ENCODE data around the gene SORCS2. TPM values are rescaled to one million over a fixed set of nuclear protein-coding genes. Genes with fewer than 3 reads are reported as not detected.
A peak's percentile ranks its signal among the peaks of the same experiment; 100 is the strongest.

The SORCS2 gene
- total RNA-seq, 1 donor from 2014 or later: 1.2 TPM

- DNase-seq: no peak
- ATAC-seq (ENCODE audit: poor library complexity): no peak
- intact Hi-C loops (cut with DNase I): no loop called here
Observed at GRCh38 chr4:7289589-7289988, 97.3 kb downstream of the SORCS2 start.

GRCh38 chr4:7291372-7292114, 99.2 kb downstream of the SORCS2 start:
- intact Hi-C loops (cut with DNase I): no loop called here
- peak; percentile 75 for DNase-seq
- ATAC-seq (ENCODE audit: poor library complexity): peak; percentile 72

GRCh38 chr4:7293703-7294102, 101.4 kb downstream of the SORCS2 start:
- intact Hi-C loops (cut with DNase I): no loop called here
- DNase-seq (no peak), ATAC-seq (ENCODE audit: poor library complexity) (no peak)

GRCh38 chr4:7294176-7294756, 101.9 kb downstream of the SORCS2 start:
- DNase-seq (peak; percentile 30), ATAC-seq (ENCODE audit: poor library complexity) (no peak)
- intact Hi-C loops (cut with DNase I): no loop called here

- ATAC-seq (ENCODE audit: poor library complexity) (peak; percentile 78), DNase-seq (peak; percentile 75)
- intact Hi-C loops (cut with DNase I): no loop called here
Observed at GRCh38 chr4:7295197-7295910, 103.0 kb downstream of the SORCS2 start.

DNA sequence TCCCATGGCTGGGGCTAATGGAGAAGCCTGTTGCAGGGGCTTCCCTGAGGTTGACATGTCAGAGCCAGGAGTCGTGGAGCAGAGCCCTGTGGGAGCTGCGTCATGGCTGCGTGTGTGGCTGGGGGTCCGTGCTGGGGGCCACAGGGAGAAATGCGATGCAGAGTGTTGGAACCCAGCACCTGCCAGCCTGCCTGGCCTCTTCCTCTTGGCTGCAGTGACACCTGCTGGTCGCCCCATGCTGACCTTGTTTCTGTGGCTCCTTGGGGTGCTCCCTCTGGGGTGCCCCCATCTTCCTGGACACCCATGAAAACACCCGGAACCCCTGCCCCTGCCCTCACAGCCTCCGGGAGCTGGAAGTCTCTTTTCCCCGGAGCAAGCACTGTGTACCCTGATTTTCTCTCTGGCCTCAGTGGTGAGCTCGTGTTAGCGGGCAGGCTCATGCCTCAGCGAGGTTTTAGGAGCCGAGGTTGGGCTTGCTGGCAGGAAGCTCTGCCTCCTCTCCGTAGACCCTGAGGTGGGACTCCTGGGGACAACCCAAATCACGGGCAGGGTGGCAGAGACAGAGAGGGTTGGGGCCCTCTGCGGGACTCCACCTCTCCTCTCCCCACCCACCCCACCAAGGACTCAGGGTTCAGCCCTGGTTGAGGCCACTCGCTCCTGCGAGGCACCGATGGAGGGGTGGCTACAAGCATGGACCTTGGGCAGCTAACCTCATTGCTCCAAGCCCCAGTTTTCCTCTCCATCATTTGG, 103.7 kb downstream of the SORCS2 start:
- peak; percentile 57 for DNase-seq
- peak; percentile 75 for ATAC-seq (ENCODE audit: poor library complexity)
- intact Hi-C loops (cut with DNase I): loop anchor here (2.0 kb wide), 1 partner anchor 103 kb away; the partner anchor contains the start of gene SORCS2

DNA sequence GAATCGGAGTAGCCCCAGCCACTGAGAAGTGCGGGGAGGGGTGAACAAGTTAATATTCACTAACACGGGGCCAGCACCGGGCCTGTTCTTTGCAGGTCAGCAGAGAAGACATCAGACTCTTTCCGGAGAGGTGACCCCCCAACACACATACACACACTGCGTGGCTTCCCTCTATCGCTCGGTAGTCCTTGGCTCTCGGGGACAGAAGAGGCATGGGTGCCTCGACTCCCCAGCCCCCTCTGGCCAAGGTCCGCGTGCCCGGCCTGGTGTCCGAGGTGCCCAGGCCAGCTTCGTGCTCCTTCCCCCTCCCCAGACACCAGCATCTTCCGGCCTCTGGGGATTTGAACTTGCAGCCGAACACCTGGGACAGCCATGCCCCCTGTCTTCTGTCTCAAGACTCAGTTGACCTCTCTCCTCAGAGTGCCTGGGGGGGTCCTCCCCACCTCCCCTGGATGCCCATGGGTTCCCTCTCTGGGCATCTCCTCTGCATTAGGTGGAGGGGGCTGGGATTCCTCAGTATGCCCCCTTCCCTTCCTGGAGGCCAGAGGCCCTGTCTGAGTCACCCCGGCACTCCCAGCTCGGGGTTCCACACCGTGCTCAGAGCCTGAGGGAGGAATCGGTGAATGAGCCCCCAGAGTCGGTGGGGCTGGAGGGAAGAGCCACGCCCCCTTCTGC, 104.5 kb downstream of the SORCS2 start:
- DNase-seq: peak; percentile 28
- intact Hi-C loops (cut with DNase I): loop anchor here (2.0 kb wide), 1 partner anchor 104 kb away; the partner anchor contains the start of gene SORCS2
- no peak for ATAC-seq (ENCODE audit: poor library complexity)

DNA sequence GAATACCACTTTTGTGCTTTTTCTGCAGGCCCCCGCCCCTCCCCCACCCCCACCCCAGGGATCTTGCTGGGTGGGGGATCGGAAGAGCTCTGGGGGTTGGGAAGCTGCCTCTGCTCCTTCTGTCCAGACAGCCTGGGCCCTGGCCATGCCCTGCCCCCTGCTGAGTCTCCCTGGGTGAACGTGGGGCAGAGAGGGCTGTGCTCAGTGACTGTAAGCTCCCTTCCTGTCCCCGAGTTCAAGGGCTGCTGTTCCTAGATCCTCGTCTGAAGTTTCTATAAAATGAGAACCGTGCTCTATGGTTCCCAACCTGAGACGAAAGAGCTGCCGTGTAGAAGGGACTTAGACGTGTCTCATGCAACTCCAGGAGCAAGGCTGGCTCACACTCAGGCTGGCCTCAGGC, 105.0 kb downstream of the SORCS2 start:
- intact Hi-C loops (cut with DNase I): loop anchor here (2.0 kb wide), 1 partner anchor 105 kb away; the partner anchor contains the start of gene SORCS2
- DNase-seq: peak; percentile 29
- no peak for ATAC-seq (ENCODE audit: poor library complexity)

GRCh38 chr4:7297881-7298280, 105.5 kb downstream of the SORCS2 start:
- ATAC-seq (ENCODE audit: poor library complexity): no peak
- intact Hi-C loops (cut with DNase I): loop anchor here (2.0 kb wide), 1 partner anchor 105 kb away; the partner anchor contains the start of gene SORCS2

GRCh38 chr4:7298619-7299009, 106.3 kb downstream of the SORCS2 start:
- peak; percentile 14 for DNase-seq
- intact Hi-C loops (cut with DNase I): no loop called here
- no peak for ATAC-seq (ENCODE audit: poor library complexity)

More at GRCh38 chr4:7297881-7298280, 105.5 kb downstream of the SORCS2 start:
- DNase-seq: peak; percentile 27

GRCh38 chr4:7299010-7299907, 106.9 kb downstream of the SORCS2 start:
- DNase-seq: peak; percentile 21
- intact Hi-C loops (cut with DNase I): no loop called here
- no peak for ATAC-seq (ENCODE audit: poor library complexity)

- intact Hi-C loops (cut with DNase I): no loop called here
- DNase-seq: no peak
- ATAC-seq (ENCODE audit: poor library complexity): no peak
Observed at GRCh38 chr4:7299908-7300710, 107.8 kb downstream of the SORCS2 start.

DNA sequence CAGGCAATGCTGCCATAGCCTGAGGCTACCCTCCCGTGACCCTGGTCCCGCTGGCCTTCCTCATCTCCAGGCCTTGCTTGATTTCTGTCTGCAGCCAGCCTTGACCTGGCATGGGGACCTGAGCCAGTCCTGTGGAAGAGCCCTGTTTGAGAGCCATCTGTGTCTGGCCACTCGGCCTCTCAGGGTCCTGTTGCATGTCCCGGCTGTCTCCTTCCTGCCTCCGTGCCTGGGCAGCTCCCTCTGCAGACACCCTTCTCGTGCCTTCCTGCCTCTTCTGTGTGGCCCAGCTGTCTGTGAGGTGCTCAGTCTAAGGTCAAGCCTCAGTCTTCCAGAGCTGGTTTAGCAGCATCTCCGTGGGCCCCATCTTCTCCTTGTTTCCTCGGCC, 108.4 kb downstream of the SORCS2 start:
- intact Hi-C loops (cut with DNase I): no loop called here
- ATAC-seq (ENCODE audit: poor library complexity) (no peak), DNase-seq (peak; percentile 18)

GRCh38 chr4:7301126-7301785, 108.9 kb downstream of the SORCS2 start:
- intact Hi-C loops (cut with DNase I): no loop called here
- ATAC-seq (ENCODE audit: poor library complexity): no peak
- peak; percentile 26 for DNase-seq

GRCh38 chr4:7301846-7302630, 109.7 kb downstream of the SORCS2 start:
- ATAC-seq (ENCODE audit: poor library complexity) (no peak), DNase-seq (peak; percentile 22)
- intact Hi-C loops (cut with DNase I): no loop called here

Data from Right ventricle myocardium superior (tissue), 1 donor.